Gastroesophageal sphincter (tissue), 4 donors: ENCODE data around the gene HS3ST3B1. TPM values are rescaled to one million over a fixed set of nuclear protein-coding genes. Genes with fewer than 3 reads are reported as not detected.

ENCODE experiments used
- ATAC-seq: fragments of 150-250 bp; one replicate; pipeline ENCODE4 v1.9.1; 2016; ENCODE audit warnings: mild to moderate bottlenecking, moderate library complexity
- H3K27ac ChIP-seq, 4 donors: fragments of 200-600 bp; sonication (generic) in 3 of 4; 1 replicate in 3 of 4; 2 replicates in 1 of 4; pipeline ENCODE4 v1.5.1; 2016 to 2019
- H3K27me3 ChIP-seq: fragments of 200-600 bp; sonication (generic); one replicate; pipeline ENCODE4 v1.5.1; 2019
- H3K36me3 ChIP-seq, 2 donors: fragments of 200-600 bp; sonication (generic); one replicate each; pipeline ENCODE4 v1.5.1; 2019; ENCODE audit warnings: control low read depth in 1 of 2
- H3K4me1 ChIP-seq, 3 donors: fragments of 200-600 bp; sonication (generic); 1 replicate in 2 of 3; 2 replicates in 1 of 3; pipeline ENCODE4 v1.5.1; 2016 to 2019; ENCODE audit warnings: control low read depth in 2 of 3
- H3K4me3 ChIP-seq, 2 donors: fragments of 200-600 bp; sonication (generic); one replicate each; pipeline ENCODE4 v1.5.1; 2019; ENCODE audit warnings: mild to moderate bottlenecking in 1 of 2, moderate library complexity in 1 of 2
- H3K9me3 ChIP-seq, 3 donors: fragments of 200-600 bp; sonication (generic); one replicate each; pipeline ENCODE4 v1.5.1; 2017 to 2019; ENCODE audit warnings: control low read depth in 2 of 3
- CTCF ChIP-seq, 4 experiments: fragments of 200-600 bp in 2 of 4; fragments of 450-650 bp in 2 of 4; sonication (generic) in 1 of 4; IDR thresholded peaks; one replicate each; pipeline ENCODE4 v1.5.1; 2017 to 2019; ENCODE audit warnings: antibody characterized with exemption in 4 of 4, mild to moderate bottlenecking in 2 of 4, moderate library complexity in 2 of 4
- EP300 ChIP-seq: sonication (generic); formaldehyde crosslinking; IDR thresholded peaks from one replicate; pipeline ENCODE4 v1.6.1; 2017; ENCODE audit warnings: antibody characterized with exemption, mild to moderate bottlenecking
- POLR2A ChIP-seq, 2 donors: fragments of 450-650 bp; IDR thresholded peaks; one replicate each; pipeline ENCODE4 v1.6.1; 2017; ENCODE audit warnings: antibody characterized with exemption in 2 of 2, mild to moderate bottlenecking in 2 of 2, moderate library complexity in 1 of 2
- POLR2AphosphoS5 ChIP-seq: sonication (generic); formaldehyde crosslinking; IDR thresholded peaks from one replicate; pipeline ENCODE4 v1.6.1; 2017; ENCODE audit warnings: antibody characterized with exemption
- whole genome bisulfite sequencing, 2 donors: methylation state at CpG; one replicate each; pipeline ENCODE4 v1.1.5; 2018; ENCODE audit warnings: low coverage in 1 of 2; 5-methylcytosine and 5-hydroxymethylcytosine counted together
- total RNA-seq, 4 donors: library from RNA; depleted of rRNA; stranded (reverse); fragments of >200 nt; gene quantifications; one replicate each; pipeline ENCODE4 v1.1.0, GENCODE V29; 2016

HS3ST3B1 gene
- total RNA-seq, 4 donors from 2014 or later = 2.6 to 4.2 (median 3.1) TPM

- H3K36me3 ChIP-seq = no peaks in the 10 kb centered on the region
- ATAC-seq = no peak
- peaks cover 38% of the 10 kb centered on the region for H3K27me3 ChIP-seq
Measured at GRCh38 chr17:14310605-14311004, 9.7 kb downstream of the HS3ST3B1 start.

GRCh38 chr17:14311186-14311705, 10.4 kb downstream of the HS3ST3B1 start:
- ATAC-seq = no peak
- no peaks in the 10 kb centered on the region for H3K36me3 ChIP-seq
- no peak overlapping the region for H3K27ac ChIP-seq
- peaks cover 36% of the 10 kb centered on the region for H3K27me3 ChIP-seq
- no peaks in the 10 kb centered on the region for H3K9me3 ChIP-seq
- no peak for TF ChIP-seq EP300
- TF ChIP-seq POLR2AphosphoS5 = no peak
- no peak for TF ChIP-seq POLR2A (IDR thresholded peaks at IDR 0.05)
- no peak for TF ChIP-seq CTCF (IDR thresholded peaks at IDR 0.05)
- WGBS, 2 donors = 88 to 90% methylated on average over 8 to 9 of the region's 10 CpGs
- peaks cover 0 to 22% (median 4%) of the 10 kb centered on the region in 3 donors for H3K4me1 ChIP-seq
- no peak overlapping the region for H3K4me3 ChIP-seq

More at GRCh38 chr17:14310605-14311004, 9.7 kb downstream of the HS3ST3B1 start:
- Histone ChIP-seq H3K4me1 (peaks cover 0 to 22% (median 4%) of the 10 kb centered on the region in 3 donors), H3K27ac (no peak overlapping the region), H3K9me3 (no peaks in the 10 kb centered on the region), H3K4me3 (no peak overlapping the region)
- WGBS, 2 donors = 44 to 52% methylated on average over 3 to 6 of the region's 7 CpGs
- no peak for TF ChIP-seq EP300
- no peak for TF ChIP-seq POLR2AphosphoS5
- TF ChIP-seq POLR2A (IDR thresholded peaks at IDR 0.05) = no peak
- no peak for TF ChIP-seq CTCF (IDR thresholded peaks at IDR 0.05)

GRCh38 chr17:14311981-14312380, 11.1 kb downstream of the HS3ST3B1 start:
- peaks cover 0 to 22% (median 4%) of the 10 kb centered on the region in 3 donors for H3K4me1 ChIP-seq
- peaks cover 34% of the 10 kb centered on the region for H3K27me3 ChIP-seq
- no peaks in the 10 kb centered on the region for H3K9me3 ChIP-seq
- ATAC-seq = no peak
- no peaks in the 10 kb centered on the region for H3K36me3 ChIP-seq
- 76 to 78% methylated on average over 6 to 7 of the region's 7 CpGs for WGBS, 2 donors
- H3K27ac ChIP-seq = no peak overlapping the region
- no peak for TF ChIP-seq POLR2AphosphoS5
- TF ChIP-seq EP300 = no peak
- TF ChIP-seq CTCF (IDR thresholded peaks at IDR 0.05) = no peak
- no peak for TF ChIP-seq POLR2A (IDR thresholded peaks at IDR 0.05)
- no peak overlapping the region for H3K4me3 ChIP-seq

GRCh38 chr17:14312522-14312921, 11.6 kb downstream of the HS3ST3B1 start:
- 94 to 100% methylated on average over 2 to 3 of the region's 3 CpGs for WGBS, 2 donors
- no peak for ATAC-seq
- Histone ChIP-seq H3K4me3 (no peak overlapping the region), H3K27ac (no peak overlapping the region), H3K27me3 (peaks cover 32% of the 10 kb centered on the region), H3K36me3 (no peaks in the 10 kb centered on the region), H3K4me1 (peaks cover 0 to 22% (median 4%) of the 10 kb centered on the region in 3 donors), H3K9me3 (no peaks in the 10 kb centered on the region)
- TF ChIP-seq CTCF (IDR thresholded peaks at IDR 0.05) (no peak), POLR2A (IDR thresholded peaks at IDR 0.05) (no peak), EP300 (no peak), POLR2AphosphoS5 (no peak)

- Histone ChIP-seq H3K4me1 (no peaks in the 10 kb centered on the region), H3K4me3 (no peak overlapping the region), H3K36me3 (no peaks in the 10 kb centered on the region), H3K27me3 (peaks cover 40% of the 10 kb centered on the region), H3K9me3 (no peaks in the 10 kb centered on the region), H3K27ac (no peak overlapping the region)
- ATAC-seq = no peak
- no peak for TF ChIP-seq POLR2AphosphoS5
- no peak for TF ChIP-seq POLR2A (IDR thresholded peaks at IDR 0.05)
- no peak for TF ChIP-seq CTCF (IDR thresholded peaks at IDR 0.05)
- TF ChIP-seq EP300 = no peak
- WGBS, 2 donors = 34 to 49% methylated on average over 6 to 7 of the region's 10 CpGs
Measured at GRCh38 chr17:14316126-14316832, 15.4 kb downstream of the HS3ST3B1 start.
